IMR-90 (cell line): ENCODE results near the gene ARPC5L. TPM values are rescaled to one million over a fixed set of nuclear protein-coding genes. Genes with fewer than 3 reads are reported as not detected.

Experiments
- ATAC-seq: fragments of 200-7000 bp; cut with Tn5 transposase; 2 replicates; pipeline ENCODE4 v1.9.1; 2020; ENCODE audit warnings: low read depth, mild to moderate bottlenecking, moderate library complexity
- BruUV-seq: library from RNA; stranded (reverse); fragments of 400-500 nt; replicated peaks from 2 replicates; lab custom pipeline; 2021; lab: Mats Ljungman, UMichigan
- CTCF ChIA-PET: fragments of 300-600 bp; formaldehyde crosslinking; extraction: SDS; loops from one replicate; lab custom pipeline; 2021; ENCODE audit warnings: antibody characterized with exemption; lab: Yijun Ruan, JAX
- POLR2A ChIA-PET: fragments of 300-600 bp; sonication (Branson Sonifier 250); formaldehyde crosslinking; loops from one replicate; lab custom pipeline; 2022; ENCODE audit warnings: antibody characterized with exemption; ENCODE audit not compliant: unreplicated experiment; lab: Charles Lee
- DNase-seq: peaks from one replicate; pipeline ENCODE4 v3.0.0; 2013
- H2AFZ ChIP-seq: replicated peaks from 2 replicates; pipeline ENCODE3; 2013; ENCODE audit warnings: low read length, mild to moderate bottlenecking; ENCODE audit not compliant: poor library complexity
- H2AK5ac ChIP-seq: 2 replicates; pipeline ENCODE4 v1.6.1; 2013; ENCODE audit warnings: low read depth, low read length, inconsistent platforms
- H2AK9ac ChIP-seq: replicated peaks from 2 replicates; pipeline ENCODE3; 2013; ENCODE audit warnings: mild to moderate bottlenecking, low read depth, low read length, moderate library complexity; ENCODE audit not compliant: poor library complexity
- H2BK120ac ChIP-seq: 2 replicates; pipeline ENCODE4 v1.6.1; 2013; ENCODE audit warnings: low read depth, low read length, inconsistent platforms
- H2BK15ac ChIP-seq: 3 replicates; pipeline ENCODE4 v1.6.1; 2013; ENCODE audit warnings: low read depth, low read length, inconsistent platforms
- H2BK20ac ChIP-seq: 2 replicates; pipeline ENCODE4 v1.6.1; 2013; ENCODE audit warnings: low read depth, mild to moderate bottlenecking, inconsistent platforms, low read length, moderate library complexity
- H2BK5ac ChIP-seq: 2 replicates; pipeline ENCODE4 v1.6.1; 2013; ENCODE audit warnings: mild to moderate bottlenecking, low read depth, low read length, inconsistent platforms; ENCODE audit not compliant: poor library complexity, severe bottlenecking
- H3K14ac ChIP-seq: replicated peaks from 2 replicates; pipeline ENCODE4 v1.6.1; 2013; ENCODE audit warnings: low read depth, low read length, inconsistent platforms
- H3K18ac ChIP-seq: 2 replicates; pipeline ENCODE4 v1.6.1; 2013; ENCODE audit warnings: low read depth, low read length, control low read depth
- H3K23ac ChIP-seq: 2 replicates; pipeline ENCODE4 v1.6.1; 2013; ENCODE audit warnings: low read depth, low read length, inconsistent platforms
- H3K27ac ChIP-seq: 2 replicates; pipeline ENCODE4 v1.5.1; 2013; ENCODE audit warnings: mild to moderate bottlenecking, control low read depth, low read length; ENCODE audit not compliant: insufficient read depth
- H3K27me3 ChIP-seq: 2 replicates; pipeline ENCODE4 v1.6.1; 2013; ENCODE audit warnings: low read length; ENCODE audit not compliant: control insufficient read depth, insufficient read depth
- H3K36me3 ChIP-seq: 2 replicates; pipeline ENCODE4 v1.6.1; 2013; ENCODE audit warnings: low read length, mixed read lengths; ENCODE audit not compliant: control insufficient read depth, insufficient read depth
- H3K4ac ChIP-seq: 2 replicates; pipeline ENCODE4 v1.6.1; 2013; ENCODE audit warnings: low read depth, low read length, inconsistent platforms
- H3K4me1 ChIP-seq: 2 replicates; pipeline ENCODE4 v1.6.1; 2013; ENCODE audit warnings: low read length, mixed read lengths; ENCODE audit not compliant: control insufficient read depth, insufficient read depth
- H3K4me2 ChIP-seq: 2 replicates; pipeline ENCODE4 v1.6.1; 2013; ENCODE audit warnings: low read depth, mild to moderate bottlenecking, control low read depth, low read length, moderate library complexity
- H3K4me3 ChIP-seq: 2 replicates; pipeline ENCODE4 v1.5.1; 2013; ENCODE audit warnings: low read depth, mild to moderate bottlenecking, control low read depth, low read length, moderate library complexity; ENCODE audit not compliant: insufficient read depth
- H3K56ac ChIP-seq: 2 replicates; pipeline ENCODE4 v1.6.1; 2013; ENCODE audit warnings: low read length, inconsistent platforms; ENCODE audit not compliant: insufficient read depth; ENCODE audit errors: extremely low read depth
- H3K79me1 ChIP-seq, 2 experiments: 2 replicates each; pipeline ENCODE4 v1.6.1; 2013; ENCODE audit warnings: low read length in 2 of 2, inconsistent platforms in 1 of 2, low read depth in 1 of 2
- H3K9ac ChIP-seq: 2 replicates; pipeline ENCODE4 v1.6.1; 2013; ENCODE audit warnings: low read depth, low read length, control low read depth
- H3K9me1 ChIP-seq: 2 replicates; pipeline ENCODE4 v1.6.1; 2013; ENCODE audit warnings: low read length, inconsistent platforms; ENCODE audit not compliant: insufficient read depth
- H3K9me3 ChIP-seq: 2 replicates; pipeline ENCODE4 v1.6.1; 2013; ENCODE audit warnings: low read length; ENCODE audit not compliant: control insufficient read depth, insufficient read depth
- H4K20me1 ChIP-seq: 2 replicates; pipeline ENCODE4 v1.6.1; 2013; ENCODE audit warnings: low read length, inconsistent platforms; ENCODE audit not compliant: insufficient read depth
- H4K5ac ChIP-seq: 2 replicates; pipeline ENCODE4 v1.6.1; 2013; ENCODE audit warnings: mild to moderate bottlenecking, low read depth, low read length, control low read depth
- H4K8ac ChIP-seq, 2 experiments: 2 replicates each; pipeline ENCODE4 v1.6.1; 2013; ENCODE audit warnings: low read depth in 2 of 2, low read length in 2 of 2, control low read depth in 1 of 2, inconsistent platforms in 1 of 2
- H4K91ac ChIP-seq: 2 replicates; pipeline ENCODE4 v1.6.1; 2013; ENCODE audit warnings: low read depth, low read length, inconsistent platforms; ENCODE audit not compliant: insufficient read depth
- BHLHE40 ChIP-seq: fragments of 150-350 bp; IDR thresholded peaks from 2 replicates; pipeline ENCODE4 v1.6.1; 2016; ENCODE audit warnings: mild to moderate bottlenecking, low read depth, low read length
- CTCF ChIP-seq: conservative IDR thresholded peaks from 2 replicates; pipeline ENCODE4 v1.5.1; 2012; ENCODE audit warnings: mild to moderate bottlenecking, low read depth, low read length, improper control_type of control experiment
- ELK1 ChIP-seq: fragments of 150-350 bp; IDR thresholded peaks from 2 replicates; pipeline ENCODE4 v1.6.1; 2016; ENCODE audit warnings: low read depth, mild to moderate bottlenecking, low read length, moderate library complexity, borderline replicate concordance
- MAZ ChIP-seq: IDR thresholded peaks from 2 replicates; pipeline ENCODE4 v1.6.1; 2012; ENCODE audit warnings: low read depth, mild to moderate bottlenecking, low read length, improper control_type of control experiment, moderate library complexity, borderline replicate concordance
- NFE2L2 ChIP-seq: fragments of 150-350 bp; IDR thresholded peaks from 2 replicates; pipeline ENCODE4 v1.6.1; 2016; ENCODE audit warnings: low read depth, mild to moderate bottlenecking, low read length
- POLR2A ChIP-seq: IDR thresholded peaks from 2 replicates; pipeline ENCODE4 v1.6.1; 2012; ENCODE audit warnings: mild to moderate bottlenecking, low read depth, low read length
- RFX5 ChIP-seq: IDR thresholded peaks from 2 replicates; pipeline ENCODE4 v1.8.0; 2012; ENCODE audit warnings: low read depth, mild to moderate bottlenecking, low read length, moderate library complexity
- SMC3 ChIP-seq: fragments of 150-350 bp; IDR thresholded peaks from 2 replicates; pipeline ENCODE4 v1.6.1; 2016; ENCODE audit warnings: low read depth, mild to moderate bottlenecking, antibody characterized with exemption, low read length, moderate library complexity
- USF2 ChIP-seq: fragments of 150-350 bp; IDR thresholded peaks from 2 replicates; pipeline ENCODE4 v1.6.1; 2017; ENCODE audit warnings: mild to moderate bottlenecking, antibody characterized with exemption, low read length, low read depth
- WGBS, 2 experiments: methylation state at CpG; one replicate each; pipeline versions ENCODE4 v1.1.5 to v1.1.7; 2013; ENCODE audit warnings: missing lambda C conversion rate in 2 of 2; ENCODE audit not compliant: insufficient read length in 1 of 2; ENCODE audit errors: extremely low coverage in 2 of 2; 5-methylcytosine and 5-hydroxymethylcytosine counted together
- dilution Hi-C: fragments of 300-500 bp; cut with HindIII; formaldehyde crosslinking; loops from one replicate; pipeline ENCODE4 v1.14.3; 2018; ENCODE audit warnings: low sequenced_read_pairs; ENCODE audit not compliant: unreplicated experiment
- in situ Hi-C: fragments of 300-500 bp; cut with MboI; formaldehyde crosslinking; loops from 3 replicates; pipeline ENCODE4 v1.14.3; 2019; ENCODE audit warnings: low sequenced_read_pairs, inconsistent platforms, mixed read lengths
- intact Hi-C: fragments of 100-400 bp; cut with micrococcal nuclease; formaldehyde crosslinking; loops from 2 replicates; pipeline ENCODE4 v1.10.0; 2022
- polyA plus RNA-seq, 3 experiments: library from polyadenylated mRNA; depleted of rRNA; stranded (reverse); fragments of >200 nt; gene quantifications; 2 replicates each; pipeline ENCODE4 v1.2.3, GENCODE V29; 2012; ENCODE audit warnings: low replicate concordance in 1 of 3
- total RNA-seq: library from RNA; depleted of rRNA; stranded (reverse); fragments of >200 nt; gene quantifications from 2 replicates; pipeline ENCODE4 v1.2.3, GENCODE V29; 2012

Gene ARPC5L
- total and polyA plus RNA-seq, 2 of the 4 experiments (the other 2 are of a cell fraction) = 11.1 to 53.8 TPM

GRCh38 chr9:124885551-124885950, 23.6 kb downstream of the ARPC5L start:
- dilution Hi-C loops (no loop called here), in situ Hi-C loops (no loop called here), intact Hi-C loops (no loop called here)
- no peak overlapping the region for H4K91ac ChIP-seq
- DNase-seq (no peak), ATAC-seq (no peak)
- H4K20me1 ChIP-seq = no peaks in the 10 kb centered on the region; the same call in 1 of the 2 replicates
- TF ChIP-seq POLR2A (no peak), RFX5 (no peak), SMC3 (no peak), BHLHE40 (no peak), NFE2L2 (no peak), ELK1 (no peak), CTCF (no peak), MAZ (no peak), USF2 (no peak)
- ChIA-PET CTCF (interaction anchor here (0.5 kb wide), 1 partner anchor 243 kb away, joined by 3 read pairs; no protein-coding TSS in a partner anchor), POLR2A (no interaction called here)
- H3K4me2 ChIP-seq = no peak overlapping the region
- no peak overlapping the region for H4K5ac ChIP-seq
- H3K9me3 ChIP-seq = no peaks in the 10 kb centered on the region
- H3K4ac ChIP-seq = no peak overlapping the region
- H3K18ac ChIP-seq = no peak overlapping the region
- peak overlapping the region; percentile 52 for H2AK9ac ChIP-seq
- no peaks in the 10 kb centered on the region for H3K4me1 ChIP-seq
- H3K14ac ChIP-seq = no peak overlapping the region
- H2BK20ac ChIP-seq = no peak overlapping the region
- no peak overlapping the region for H3K23ac ChIP-seq
- H3K27ac ChIP-seq = no peak overlapping the region
- H2BK120ac ChIP-seq = no peak overlapping the region
- H2AK5ac ChIP-seq = no peak overlapping the region
- no peak overlapping the region for H2BK15ac ChIP-seq
- H3K27me3 ChIP-seq = no peaks in the 10 kb centered on the region
- peaks cover 62% of the 10 kb centered on the region for H3K36me3 ChIP-seq
- H3K79me1 ChIP-seq = no peaks in the 10 kb centered on the region
- H2BK5ac ChIP-seq = no peak overlapping the region
- H3K56ac ChIP-seq = no peak overlapping the region
- WGBS, 2 experiments = 100% methylated on average over 2 of the region's 4 CpGs; no CpG with 5 or more reads in 1 of the 2 experiments
- H4K8ac ChIP-seq = no peak overlapping the region
- H2AFZ ChIP-seq = no peak overlapping the region
- peaks cover 7% of the 10 kb centered on the region; the same call in 1 of the 2 replicates for H3K9me1 ChIP-seq
- H3K4me3 ChIP-seq = no peak overlapping the region
- H3K9ac ChIP-seq = no peak overlapping the region
- no TSS peak for BruUV-seq
